ENCODE measurements around the gene CAMK2G. TPM values are rescaled to one million over a fixed set of nuclear protein-coding genes. Genes with fewer than 3 reads are reported as not detected.

Gene CAMK2G
- total RNA-seq, 2 experiments from 2014 or later, result 15.8 to 16.2 TPM

GRCh38 chr10:73810735-73811465, 63.5 kb downstream of the CAMK2G start:
- CTCF ChIA-PET, result interaction anchor here (0.8 kb wide), 2 partner anchors 30 to 45 kb away, joined by 3 to 4 read pairs; no protein-coding TSS in a partner anchor
- POLR2A ChIA-PET, result interaction anchor here (0.5 to 1.7 kb wide), 8 partner anchors 13 to 715 kb away, joined by 3 to 9 read pairs (median 4); partner anchors contain the start of genes CHCHD1 and ZSWIM8

- ChIA-PET POLR2A (interaction anchor here (0.5 to 1.7 kb wide), 8 partner anchors 13 to 714 kb away, joined by 3 to 9 read pairs (median 4); partner anchors contain the start of genes CHCHD1 and ZSWIM8), CTCF (interaction anchor here (0.8 kb wide), 2 partner anchors 29 to 46 kb away, joined by 3 to 4 read pairs; no protein-coding TSS in a partner anchor)
Observed at GRCh38 chr10:73810358-73810734, 64.0 kb downstream of the CAMK2G start.

- POLR2A ChIA-PET, result interaction anchor here (0.5 to 1.7 kb wide), 2 partner anchors 23 to 72 kb away, joined by 3 to 9 read pairs; partner anchors contain the start of gene ZSWIM8
- CTCF ChIA-PET, result interaction anchor here (0.9 kb wide), 1 partner anchor 9 kb away, joined by 3 read pairs; no protein-coding TSS in a partner anchor
Observed at GRCh38 chr10:73809061-73809818, 65.1 kb downstream of the CAMK2G start.

- CTCF ChIA-PET, result interaction anchor here (0.9 kb wide), 1 partner anchor 8 kb away, joined by 3 read pairs; no protein-coding TSS in a partner anchor
- POLR2A ChIA-PET, result interaction anchor here (1.2 kb wide), 1 partner anchor 14 kb away, joined by 3 read pairs; no protein-coding TSS in a partner anchor
Observed at GRCh38 chr10:73808021-73808815, 66.1 kb downstream of the CAMK2G start.

- ChIA-PET CTCF (no interaction called here), POLR2A (interaction anchor here (1.2 kb wide), 1 partner anchor 13 kb away, joined by 3 read pairs; no protein-coding TSS in a partner anchor)
Observed at GRCh38 chr10:73807471-73807870, 66.9 kb downstream of the CAMK2G start.

GRCh38 chr10:73806176-73806950, 68.0 kb downstream of the CAMK2G start:
- CTCF ChIA-PET, result interaction anchor here (1.3 kb wide), 1 partner anchor 18 kb away, joined by 3 read pairs; no protein-coding TSS in a partner anchor
- POLR2A ChIA-PET, result interaction anchor here (1.5 kb wide), 1 partner anchor 20 kb away, joined by 4 read pairs; no protein-coding TSS in a partner anchor

- POLR2A ChIA-PET, result interaction anchor here (0.7 to 0.9 kb wide), 2 partner anchors 8 to 31 kb away, joined by 3 read pairs; a partner anchor contains a TSS
- CTCF ChIA-PET, result interaction anchor here (1.3 kb wide), 1 partner anchor 11 kb away, joined by 3 read pairs; no protein-coding TSS in a partner anchor
Observed at GRCh38 chr10:73803680-73804286, 70.6 kb downstream of the CAMK2G start.

GRCh38 chr10:73802276-73802991, 71.9 kb downstream of the CAMK2G start:
- POLR2A ChIA-PET, result no interaction called here
- CTCF ChIA-PET, result no interaction called here

GRCh38 chr10:73801253-73801590, 73.1 kb downstream of the CAMK2G start:
- POLR2A ChIA-PET, result no interaction called here
- CTCF ChIA-PET, result interaction anchor here (0.8 kb wide), 1 partner anchor 8 kb away, joined by 3 read pairs; no protein-coding TSS in a partner anchor

GRCh38 chr10:73800560-73801252, 73.6 kb downstream of the CAMK2G start:
- POLR2A ChIA-PET, result no interaction called here

GRCh38 chr10:73799899-73800559, 74.3 kb downstream of the CAMK2G start:
- ChIA-PET POLR2A (interaction anchor here (0.6 kb wide), 1 partner anchor 11 kb away, joined by 3 read pairs; no protein-coding TSS in a partner anchor), CTCF (interaction anchor here (0.8 kb wide), 1 partner anchor 9 kb away, joined by 3 read pairs; no protein-coding TSS in a partner anchor)

More at GRCh38 chr10:73800560-73801252, 73.6 kb downstream of the CAMK2G start:
- CTCF ChIA-PET, result interaction anchor here (0.8 kb wide), 1 partner anchor 8 kb away, joined by 3 read pairs; no protein-coding TSS in a partner anchor

- CTCF ChIA-PET, result no interaction called here
- POLR2A ChIA-PET, result interaction anchor here (0.6 kb wide), 1 partner anchor 10 kb away, joined by 3 read pairs; no protein-coding TSS in a partner anchor
Observed at GRCh38 chr10:73798927-73799560, 75.3 kb downstream of the CAMK2G start.

GRCh38 chr10:73798087-73798486, 76.3 kb downstream of the CAMK2G start:
- ChIA-PET CTCF (no interaction called here), POLR2A (interaction anchor here (1.0 kb wide), 1 partner anchor 12 kb away, joined by 3 read pairs; no protein-coding TSS in a partner anchor)

- CTCF ChIA-PET, result no interaction called here
- POLR2A ChIA-PET, result interaction anchor here (1.0 kb wide), 1 partner anchor 13 kb away, joined by 3 read pairs; no protein-coding TSS in a partner anchor
Observed at GRCh38 chr10:73797324-73798025, 76.9 kb downstream of the CAMK2G start.

- ChIA-PET POLR2A (no interaction called here), CTCF (no interaction called here)
Observed at GRCh38 chr10:73796766-73797165, 77.6 kb downstream of the CAMK2G start.

Data from activated CD8-positive, alpha-beta memory T cell treated with anti-CD3 and anti-CD28 coated beads for 36 hours (primary cell).